UCSD-AML1 (cell line): ENCODE results near the gene SOX5.

Source experiments
- DNase-seq: peaks from one replicate; lab custom pipeline; 2025; ENCODE audit not compliant: unreplicated experiment; lab: John Stamatoyannopoulos, UW

SOX5 gene

GRCh38 chr12:23949348-23950209 is at the start of gene SOX5:
Gene SOX5, minus strand, starts transcription at chr12:23949670. Its CDS starts 69 bp downstream, at chr12:23949601.
- DNase-seq = no peak

DNA sequence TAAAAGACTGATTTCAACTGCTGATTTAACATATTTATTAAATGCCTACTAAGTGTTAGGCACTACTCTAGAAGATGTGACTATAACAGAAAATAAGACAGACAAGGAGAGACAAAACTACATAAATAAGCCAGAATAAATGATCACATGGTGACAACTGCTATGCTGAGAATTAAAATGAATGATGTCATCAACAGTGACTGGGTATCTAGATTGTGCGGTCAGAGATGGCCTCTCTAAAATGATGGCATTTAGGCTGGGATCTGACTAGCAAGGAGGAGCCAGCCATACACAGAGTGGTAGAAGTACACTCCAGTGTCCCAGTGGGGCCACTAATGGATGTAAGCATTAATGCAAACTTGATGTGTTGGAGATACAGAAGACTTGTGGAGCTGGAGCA is 37.6 kb upstream of the SOX5 start:
- DNase-seq = no peak

GRCh38 chr12:23980826-23981225 is 31.4 kb upstream of the SOX5 start:
- DNase-seq = no peak

DNA sequence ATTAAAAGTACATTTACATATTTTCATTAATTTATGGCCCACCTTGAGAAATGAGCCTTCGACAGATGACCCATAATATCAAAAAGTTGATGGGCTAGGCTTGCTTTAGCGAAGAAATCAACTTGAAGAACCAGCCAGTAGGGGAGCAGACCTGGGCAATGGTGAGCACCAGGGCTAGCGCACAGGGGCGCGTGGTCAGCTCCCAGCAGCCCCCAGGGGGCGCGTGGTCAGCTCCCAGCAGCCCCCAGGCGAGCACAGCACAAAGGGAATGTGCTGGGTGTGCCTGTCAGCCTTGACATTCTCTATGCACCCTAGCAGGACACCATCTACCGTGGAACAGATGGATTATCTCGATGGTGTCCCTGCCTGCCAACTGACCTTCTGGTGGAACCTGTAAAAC is 15.3 kb upstream of the SOX5 start:
- no peak for DNase-seq

DNA sequence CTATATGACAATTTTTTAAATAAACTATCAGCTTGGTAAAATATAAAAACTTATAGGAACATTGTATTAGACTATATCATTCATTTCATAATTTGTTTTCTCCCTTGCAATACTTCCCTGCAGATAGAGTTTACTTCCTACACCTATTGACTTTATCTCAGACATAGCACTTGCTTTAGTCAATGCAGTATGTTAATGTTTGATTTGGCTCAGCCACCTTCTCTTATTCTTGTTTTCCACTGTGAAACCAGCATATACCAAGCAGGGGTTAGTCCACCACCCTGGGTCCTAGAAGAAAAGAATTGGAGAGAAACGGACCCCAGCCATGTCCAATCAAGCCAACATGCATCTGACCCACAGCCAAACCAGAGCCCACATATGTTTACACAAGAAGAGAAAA is 10.4 kb upstream of the SOX5 start:
- no peak for DNase-seq

DNA sequence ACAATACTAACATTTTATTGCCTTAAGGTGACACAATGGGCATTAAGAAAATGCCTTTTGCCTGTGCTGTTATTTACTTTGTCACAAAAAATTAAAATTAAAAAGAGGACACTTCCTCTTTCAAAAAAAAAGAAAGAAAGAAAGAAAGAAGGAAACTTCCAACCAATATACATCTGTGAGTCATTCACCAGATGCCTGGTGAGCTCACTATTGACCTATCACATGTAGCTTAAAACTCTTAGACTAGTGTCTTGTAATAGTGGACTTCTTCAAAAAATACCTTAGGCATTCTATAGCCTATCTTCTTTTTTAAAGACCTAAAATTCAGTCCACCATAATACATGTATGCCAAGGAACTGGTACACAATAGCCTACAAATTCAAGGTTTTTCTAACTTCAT is 4.9 kb upstream of the SOX5 start:
- no peak for DNase-seq

- DNase-seq = no peak
Measured at GRCh38 chr12:23952071-23952470, 2.6 kb upstream of the SOX5 start.

- no peak for DNase-seq
Measured at GRCh38 chr12:23950775-23951451, 1.4 kb upstream of the SOX5 start.

- no peak for DNase-seq
Measured at GRCh38 chr12:23950210-23950774, 822 bp upstream of the SOX5 start.

GRCh38 chr12:23948291-23948690 is 1.2 kb downstream of the SOX5 start:
- no peak for DNase-seq

DNA sequence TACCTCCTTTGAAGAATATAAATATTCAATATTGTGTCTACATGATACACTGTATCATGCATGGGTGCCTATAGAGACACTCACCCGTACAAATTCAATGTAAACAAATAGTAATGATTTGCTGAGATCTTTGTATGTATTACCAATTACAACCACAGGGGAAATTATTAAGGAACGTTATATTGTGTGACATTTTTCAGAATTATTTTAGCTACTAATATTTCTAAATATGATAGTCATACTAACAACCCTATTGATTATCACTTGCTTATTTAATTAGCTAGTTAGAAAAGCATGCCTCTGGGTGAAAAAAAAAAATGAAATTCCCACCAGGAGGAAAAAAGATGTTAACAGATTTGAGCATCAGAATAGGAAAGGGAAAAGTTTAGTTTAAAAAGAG is 2.1 kb downstream of the SOX5 start:
- DNase-seq = no peak

DNA sequence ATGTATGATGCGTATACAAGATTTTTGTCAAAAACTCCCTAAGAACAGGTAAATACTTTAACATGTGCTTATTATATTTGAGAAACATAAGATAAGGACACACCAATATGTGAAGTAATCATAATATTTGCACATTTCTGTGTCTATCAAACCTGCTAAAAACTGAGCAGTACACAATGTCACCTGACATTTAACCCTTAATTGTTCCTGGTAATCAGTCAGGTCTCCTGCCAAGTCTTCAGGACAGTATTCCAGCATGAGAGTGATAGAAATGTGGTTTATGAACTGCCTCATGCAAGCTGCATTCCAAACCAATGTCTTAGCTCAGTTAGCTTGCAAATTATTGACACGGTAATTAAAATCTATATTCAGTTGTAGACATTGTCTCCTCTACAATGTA is 4.2 kb downstream of the SOX5 start:
- no peak for DNase-seq

DNA sequence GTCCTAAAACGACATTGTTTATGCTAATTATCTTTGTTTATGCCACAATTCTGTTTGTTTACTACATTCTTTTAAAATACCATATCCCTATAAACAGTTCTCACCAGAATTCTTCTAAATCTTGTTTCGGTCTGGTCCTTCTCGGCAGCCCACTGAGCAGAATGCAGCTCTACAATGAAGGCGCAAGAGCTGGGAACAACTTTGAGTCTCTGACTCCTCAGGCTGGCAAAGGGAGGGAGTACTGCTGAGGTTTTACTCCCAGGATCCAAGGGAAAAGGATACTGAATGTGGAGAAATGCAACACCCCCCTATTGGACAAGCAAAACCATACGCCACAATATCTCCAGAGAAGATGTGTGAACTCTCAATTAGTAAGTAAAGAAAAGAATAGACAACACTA is 5.4 kb downstream of the SOX5 start:
- DNase-seq = no peak

- DNase-seq = no peak
Measured at GRCh38 chr12:23942841-23943240, 6.6 kb downstream of the SOX5 start.

- no peak for DNase-seq
Measured at GRCh38 chr12:23941780-23942179, 7.7 kb downstream of the SOX5 start.

GRCh38 chr12:23938422-23938821 is 11.0 kb downstream of the SOX5 start:
- no peak for DNase-seq

GRCh38 chr12:23931176-23931575 is 18.3 kb downstream of the SOX5 start:
- DNase-seq = no peak

GRCh38 chr12:23930599-23930998 is 18.9 kb downstream of the SOX5 start:
- no peak for DNase-seq

DNA sequence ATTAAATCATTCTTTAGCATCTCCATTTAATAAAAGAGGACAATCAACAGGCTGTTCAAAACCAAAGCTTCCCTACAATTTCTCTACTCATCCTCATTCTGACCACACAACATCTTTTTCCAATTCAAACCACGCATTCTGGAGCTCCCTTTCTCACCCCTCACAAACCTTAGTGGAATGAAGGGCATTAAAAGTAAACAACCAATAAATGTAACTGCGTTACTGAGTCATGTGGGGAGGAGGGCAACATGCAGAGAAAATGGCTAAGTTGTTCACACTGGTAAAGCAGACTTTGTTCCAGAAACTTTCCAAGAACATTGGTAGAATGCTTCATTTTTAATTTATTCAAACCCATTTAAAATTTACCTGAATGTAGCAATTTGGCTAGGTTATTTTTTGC is 19.6 kb downstream of the SOX5 start:
- DNase-seq = no peak

GRCh38 chr12:23927907-23928306 is 21.6 kb downstream of the SOX5 start:
- DNase-seq = no peak

GRCh38 chr12:23921099-23921856 is 28.2 kb downstream of the SOX5 start:
- DNase-seq = no peak
